ENCODE data around the gene GLRA1.

Gene GLRA1

GRCh38 chr5:151904127-151904526 is 20.5 kb downstream of the GLRA1 start:
- no peak overlapping the region for H3K27ac ChIP-seq
- TF ChIP-seq, protein P1, sequence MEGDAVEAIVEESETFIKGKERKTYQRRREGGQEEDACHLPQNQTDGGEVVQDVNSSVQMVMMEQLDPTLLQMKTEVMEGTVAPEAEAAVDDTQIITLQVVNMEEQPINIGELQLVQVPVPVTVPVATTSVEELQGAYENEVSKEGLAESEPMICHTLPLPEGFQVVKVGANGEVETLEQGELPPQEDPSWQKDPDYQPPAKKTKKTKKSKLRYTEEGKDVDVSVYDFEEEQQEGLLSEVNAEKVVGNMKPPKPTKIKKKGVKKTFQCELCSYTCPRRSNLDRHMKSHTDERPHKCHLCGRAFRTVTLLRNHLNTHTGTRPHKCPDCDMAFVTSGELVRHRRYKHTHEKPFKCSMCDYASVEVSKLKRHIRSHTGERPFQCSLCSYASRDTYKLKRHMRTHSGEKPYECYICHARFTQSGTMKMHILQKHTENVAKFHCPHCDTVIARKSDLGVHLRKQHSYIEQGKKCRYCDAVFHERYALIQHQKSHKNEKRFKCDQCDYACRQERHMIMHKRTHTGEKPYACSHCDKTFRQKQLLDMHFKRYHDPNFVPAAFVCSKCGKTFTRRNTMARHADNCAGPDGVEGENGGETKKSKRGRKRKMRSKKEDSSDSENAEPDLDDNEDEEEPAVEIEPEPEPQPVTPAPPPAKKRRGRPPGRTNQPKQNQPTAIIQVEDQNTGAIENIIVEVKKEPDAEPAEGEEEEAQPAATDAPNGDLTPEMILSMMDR (conservative IDR thresholded peaks at IDR 0.05), result no peak
- no peak for TF ChIP-seq ZFX (IDR thresholded peaks at IDR 0.05)

GRCh38 chr5:151903243-151903653 is 21.4 kb downstream of the GLRA1 start:
- TF ChIP-seq ZFX (IDR thresholded peaks at IDR 0.05), result no peak
- TF ChIP-seq, protein P1 (conservative IDR thresholded peaks at IDR 0.05), result no peak
- H3K27ac ChIP-seq, result no peak overlapping the region

GRCh38 chr5:151902215-151902614 is 22.4 kb downstream of the GLRA1 start:
- no peak overlapping the region for H3K27ac ChIP-seq
- TF ChIP-seq, protein P1 (conservative IDR thresholded peaks at IDR 0.05), result no peak
- TF ChIP-seq ZFX (IDR thresholded peaks at IDR 0.05), result no peak

GRCh38 chr5:151901611-151902010 is 23.0 kb downstream of the GLRA1 start:
- no peak for TF ChIP-seq ZFX (IDR thresholded peaks at IDR 0.05)
- TF ChIP-seq, protein P1 (conservative IDR thresholded peaks at IDR 0.05), result no peak
- no peak overlapping the region for H3K27ac ChIP-seq

DNA sequence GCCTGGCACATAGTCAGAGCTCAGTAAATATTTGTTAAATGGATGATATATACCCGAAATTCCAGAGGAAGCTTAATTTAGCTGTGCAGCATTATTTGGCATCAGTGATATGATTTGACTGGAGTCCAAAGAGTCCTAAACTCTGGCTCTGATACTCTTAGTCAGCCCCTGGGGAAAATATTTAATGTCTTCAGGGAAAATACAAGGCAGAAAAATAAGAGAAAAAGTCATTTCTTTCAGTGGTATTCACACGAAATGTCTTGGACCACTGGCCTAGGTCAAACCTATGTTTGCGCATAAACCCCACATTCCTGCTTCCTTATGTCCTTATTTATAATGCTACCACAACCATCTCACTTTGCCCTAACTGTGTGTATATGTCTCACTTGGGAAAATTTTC is 23.8 kb downstream of the GLRA1 start:
- TF ChIP-seq ZFX (IDR thresholded peaks at IDR 0.05), result no peak
- TF ChIP-seq, protein P1 (conservative IDR thresholded peaks at IDR 0.05), result no peak
- H3K27ac ChIP-seq, result no peak overlapping the region

GRCh38 chr5:151899399-151899798 is 25.3 kb downstream of the GLRA1 start:
- TF ChIP-seq, protein P1 (conservative IDR thresholded peaks at IDR 0.05), result no peak
- TF ChIP-seq ZFX (IDR thresholded peaks at IDR 0.05), result no peak
- no peak overlapping the region for H3K27ac ChIP-seq

- no peak for TF ChIP-seq ZFX (IDR thresholded peaks at IDR 0.05)
- TF ChIP-seq, protein P1 (conservative IDR thresholded peaks at IDR 0.05), result no peak
- no peak overlapping the region for H3K27ac ChIP-seq
Measured at GRCh38 chr5:151897896-151898295, 26.8 kb downstream of the GLRA1 start.
